ENCODE data around the gene PDSS1. TPM values are rescaled to one million over a fixed set of nuclear protein-coding genes. Genes with fewer than 3 reads are reported as not detected.
"Not testable (repeated sequence)": the region's sequence is repeated elsewhere in the genome, so short reads cannot be mapped to it uniquely, and the experiment has no call there.

The PDSS1 gene, protein sequence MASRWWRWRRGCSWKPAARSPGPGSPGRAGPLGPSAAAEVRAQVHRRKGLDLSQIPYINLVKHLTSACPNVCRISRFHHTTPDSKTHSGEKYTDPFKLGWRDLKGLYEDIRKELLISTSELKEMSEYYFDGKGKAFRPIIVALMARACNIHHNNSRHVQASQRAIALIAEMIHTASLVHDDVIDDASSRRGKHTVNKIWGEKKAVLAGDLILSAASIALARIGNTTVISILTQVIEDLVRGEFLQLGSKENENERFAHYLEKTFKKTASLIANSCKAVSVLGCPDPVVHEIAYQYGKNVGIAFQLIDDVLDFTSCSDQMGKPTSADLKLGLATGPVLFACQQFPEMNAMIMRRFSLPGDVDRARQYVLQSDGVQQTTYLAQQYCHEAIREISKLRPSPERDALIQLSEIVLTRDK
- polyA plus RNA-seq (2012; ENCODE audit: missing spikeins) = 18.7 TPM

DNA sequence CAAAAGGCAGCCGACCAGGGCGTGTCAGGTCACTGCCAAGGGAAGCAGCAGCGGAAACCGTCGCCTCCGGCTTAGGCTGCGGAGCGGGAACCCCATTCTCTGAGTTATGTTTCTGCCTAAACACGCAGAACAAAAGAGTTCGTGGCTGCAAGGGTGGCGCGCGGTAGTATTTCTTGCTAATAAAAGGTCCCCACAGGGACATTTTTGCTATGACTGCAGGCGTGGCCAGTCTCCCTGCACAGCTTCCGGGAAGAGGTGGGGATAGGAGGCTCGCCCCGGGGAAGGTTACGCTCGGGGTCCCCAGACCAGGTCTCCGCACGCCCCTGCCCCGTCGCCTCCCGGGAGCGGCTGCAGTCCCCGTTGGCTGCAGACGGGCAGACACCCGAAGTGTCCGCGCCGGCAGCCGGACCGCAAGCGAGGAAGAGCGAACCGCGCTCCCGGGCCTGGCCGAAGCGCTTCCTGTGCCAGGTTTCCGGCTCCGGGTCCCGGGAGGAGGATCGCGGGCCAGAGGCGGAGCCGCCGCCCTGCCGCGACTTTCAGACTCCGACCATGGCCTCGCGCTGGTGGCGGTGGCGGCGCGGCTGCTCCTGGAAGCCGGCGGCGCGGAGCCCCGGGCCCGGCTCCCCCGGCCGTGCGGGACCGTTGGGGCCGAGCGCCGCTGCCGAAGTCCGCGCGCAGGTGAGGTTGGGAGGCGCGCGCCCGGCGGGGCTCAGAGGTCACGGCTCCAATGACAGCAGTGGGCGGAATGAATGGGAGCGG lies at the start of gene PDSS1:
Gene PDSS1 (plus strand): TSS at position 539 of the 759 bp plus-strand sequence. CDS start 11 bp downstream, at position 550.
- TF ChIP-seq POLR2AphosphoS5 (IDR thresholded peaks at IDR 0.05; ENCODE audit: low read depth, low read length) (peak; percentile 80), POLR2A (IDR thresholded peaks at IDR 0.05; ENCODE audit: low read depth, low read length) (peak; percentile 88), TAF1 (IDR thresholded peaks at IDR 0.05; ENCODE audit: borderline replicate concordance, low read depth, low read length) (peak; percentile 30)
- peak; percentile 92 for FAIRE-seq
- DNase-seq (ENCODE audit: insufficient read length) = peak; percentile 71

DNA sequence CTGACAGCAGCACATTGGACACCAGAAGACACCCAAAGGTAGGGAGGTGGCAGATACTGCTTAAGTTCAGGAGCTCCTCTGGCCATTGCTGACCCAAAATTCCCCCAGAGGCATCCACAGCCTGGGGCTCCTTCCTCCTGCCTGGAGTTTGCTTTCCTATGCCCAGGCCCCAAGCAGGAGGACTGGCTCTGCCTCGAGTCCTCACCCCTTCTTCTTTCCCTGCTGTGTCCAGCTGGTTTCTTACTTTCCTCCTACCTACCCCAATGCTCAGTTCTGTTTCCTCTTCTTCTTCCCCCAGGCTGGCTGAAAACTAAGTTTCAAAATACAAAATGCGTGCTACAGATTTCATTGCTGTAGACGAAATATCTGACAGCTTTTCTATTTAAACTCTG lies 49.3 kb upstream of the PDSS1 start:
- FAIRE-seq; DNase-seq (ENCODE audit: insufficient read length): not testable (repeated sequence)

DNA sequence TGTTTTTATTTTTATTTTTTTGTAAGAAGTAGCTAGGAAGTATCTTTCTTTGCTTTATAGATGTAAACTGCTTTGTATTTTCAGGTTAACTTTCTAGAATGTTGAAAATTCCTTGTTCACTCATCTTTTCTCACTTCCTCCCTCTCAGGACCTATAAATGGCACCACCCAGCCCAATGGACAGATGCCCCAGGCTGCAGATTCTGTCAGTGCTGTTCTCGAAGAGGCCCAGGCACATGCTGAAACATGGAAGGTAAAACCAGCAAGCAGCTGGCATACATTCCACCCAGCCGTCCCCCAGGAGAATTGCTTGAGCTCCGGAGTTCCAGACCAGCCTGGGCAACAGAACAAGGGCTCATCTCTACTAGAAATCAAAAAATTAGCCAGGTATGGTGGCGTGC lies 47.1 kb upstream of the PDSS1 start:
- FAIRE-seq = no peak
- TF ChIP-seq POLR2AphosphoS5 (IDR thresholded peaks at IDR 0.05; ENCODE audit: low read depth, low read length) (no peak), TAF1 (IDR thresholded peaks at IDR 0.05; ENCODE audit: borderline replicate concordance, low read depth, low read length) (no peak), POLR2A (IDR thresholded peaks at IDR 0.05; ENCODE audit: low read depth, low read length) (no peak)

DNA sequence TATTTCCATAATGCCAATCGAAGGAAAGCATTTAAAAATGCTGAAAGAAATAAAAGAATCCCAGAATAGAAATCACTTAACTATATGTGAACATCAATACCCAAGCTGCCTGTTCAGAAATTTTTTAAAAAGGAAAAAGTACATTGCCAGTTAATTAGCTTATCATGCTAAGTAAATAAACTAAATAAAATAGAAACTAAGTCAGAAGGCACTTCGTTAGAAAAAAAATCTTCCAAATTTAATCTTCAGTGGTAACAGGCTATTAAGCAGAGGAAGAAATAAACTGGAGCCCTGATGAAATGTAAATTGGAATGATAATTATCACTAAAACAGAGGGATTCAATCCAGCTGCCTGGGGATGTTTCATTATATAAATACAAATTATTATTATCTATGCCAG lies 46.0 kb upstream of the PDSS1 start:
- not testable (repeated sequence) for DNase-seq (ENCODE audit: insufficient read length); FAIRE-seq

More for the DNA sequence above, 47.1 kb upstream of the PDSS1 start:
- DNase-seq (ENCODE audit: insufficient read length) = no peak

DNA sequence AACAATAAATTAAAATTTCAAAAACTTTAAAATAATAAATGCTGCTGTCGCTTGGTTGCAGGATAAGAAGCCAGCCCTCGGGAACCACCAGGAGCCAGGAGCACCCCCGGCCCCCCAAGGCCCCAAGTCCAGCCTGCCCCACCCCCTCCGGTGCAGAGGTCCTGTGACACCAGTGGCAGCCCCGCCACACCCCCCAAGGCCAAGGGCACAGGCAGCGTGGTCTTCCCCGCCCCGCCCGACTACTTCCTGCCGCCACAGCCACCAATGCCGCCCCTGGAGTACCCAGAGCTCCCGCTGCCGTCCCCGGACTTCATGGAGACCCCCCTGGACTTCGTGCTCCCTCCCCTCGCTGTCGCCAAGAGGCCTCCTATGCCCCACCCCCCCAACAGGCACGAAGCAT lies 44.5 kb upstream of the PDSS1 start:
- DNase-seq (ENCODE audit: insufficient read length) = no peak
- FAIRE-seq = no peak
- TF ChIP-seq POLR2AphosphoS5 (IDR thresholded peaks at IDR 0.05; ENCODE audit: low read depth, low read length) (no peak), TAF1 (IDR thresholded peaks at IDR 0.05; ENCODE audit: borderline replicate concordance, low read depth, low read length) (no peak), POLR2A (IDR thresholded peaks at IDR 0.05; ENCODE audit: low read depth, low read length) (no peak)

DNA sequence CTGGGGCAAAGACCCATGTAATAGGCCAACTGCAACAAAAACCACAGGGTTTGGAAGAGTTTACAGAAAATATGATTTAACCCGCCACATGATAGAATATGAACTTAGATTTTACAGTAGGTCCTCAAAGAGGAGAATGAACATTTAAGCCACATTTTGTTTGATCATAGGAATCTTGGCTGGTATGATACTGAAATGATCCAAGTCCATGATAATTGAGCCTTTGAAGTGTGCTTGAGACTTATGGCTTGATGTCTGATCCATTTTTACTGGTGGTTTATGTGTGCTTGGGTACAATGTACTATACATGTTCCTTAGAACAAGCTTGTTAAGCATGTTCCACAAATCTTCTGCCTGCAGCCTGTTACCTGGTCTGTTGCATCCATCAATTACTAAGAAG lies 41.8 kb upstream of the PDSS1 start:
- no peak for DNase-seq (ENCODE audit: insufficient read length)
- no peak for FAIRE-seq
- TF ChIP-seq POLR2AphosphoS5 (IDR thresholded peaks at IDR 0.05; ENCODE audit: low read depth, low read length) (no peak), TAF1 (IDR thresholded peaks at IDR 0.05; ENCODE audit: borderline replicate concordance, low read depth, low read length) (no peak), POLR2A (IDR thresholded peaks at IDR 0.05; ENCODE audit: low read depth, low read length) (no peak)

DNA sequence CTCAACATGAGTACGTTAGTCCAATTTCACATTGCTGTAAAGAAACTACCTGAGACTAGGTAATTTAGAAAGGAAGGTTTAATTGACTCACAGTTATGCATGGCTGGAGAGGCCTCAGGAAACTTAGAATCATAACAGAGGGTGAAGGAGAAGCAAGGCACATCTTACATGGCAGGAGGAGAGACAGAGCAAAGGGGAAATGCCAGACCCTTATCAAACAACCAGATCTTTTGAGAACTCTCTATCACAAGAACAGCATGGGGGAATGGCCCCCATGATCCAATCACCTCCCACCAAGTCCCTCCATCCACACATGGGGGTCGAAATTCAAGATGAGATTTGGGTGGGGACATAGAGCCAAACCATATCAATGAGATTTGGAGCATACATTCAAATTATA lies 34.6 kb upstream of the PDSS1 start:
- no peak for DNase-seq (ENCODE audit: insufficient read length)
- TF ChIP-seq POLR2AphosphoS5 (IDR thresholded peaks at IDR 0.05; ENCODE audit: low read depth, low read length) (no peak), TAF1 (IDR thresholded peaks at IDR 0.05; ENCODE audit: borderline replicate concordance, low read depth, low read length) (no peak), POLR2A (IDR thresholded peaks at IDR 0.05; ENCODE audit: low read depth, low read length) (no peak)
- no peak for FAIRE-seq

DNA sequence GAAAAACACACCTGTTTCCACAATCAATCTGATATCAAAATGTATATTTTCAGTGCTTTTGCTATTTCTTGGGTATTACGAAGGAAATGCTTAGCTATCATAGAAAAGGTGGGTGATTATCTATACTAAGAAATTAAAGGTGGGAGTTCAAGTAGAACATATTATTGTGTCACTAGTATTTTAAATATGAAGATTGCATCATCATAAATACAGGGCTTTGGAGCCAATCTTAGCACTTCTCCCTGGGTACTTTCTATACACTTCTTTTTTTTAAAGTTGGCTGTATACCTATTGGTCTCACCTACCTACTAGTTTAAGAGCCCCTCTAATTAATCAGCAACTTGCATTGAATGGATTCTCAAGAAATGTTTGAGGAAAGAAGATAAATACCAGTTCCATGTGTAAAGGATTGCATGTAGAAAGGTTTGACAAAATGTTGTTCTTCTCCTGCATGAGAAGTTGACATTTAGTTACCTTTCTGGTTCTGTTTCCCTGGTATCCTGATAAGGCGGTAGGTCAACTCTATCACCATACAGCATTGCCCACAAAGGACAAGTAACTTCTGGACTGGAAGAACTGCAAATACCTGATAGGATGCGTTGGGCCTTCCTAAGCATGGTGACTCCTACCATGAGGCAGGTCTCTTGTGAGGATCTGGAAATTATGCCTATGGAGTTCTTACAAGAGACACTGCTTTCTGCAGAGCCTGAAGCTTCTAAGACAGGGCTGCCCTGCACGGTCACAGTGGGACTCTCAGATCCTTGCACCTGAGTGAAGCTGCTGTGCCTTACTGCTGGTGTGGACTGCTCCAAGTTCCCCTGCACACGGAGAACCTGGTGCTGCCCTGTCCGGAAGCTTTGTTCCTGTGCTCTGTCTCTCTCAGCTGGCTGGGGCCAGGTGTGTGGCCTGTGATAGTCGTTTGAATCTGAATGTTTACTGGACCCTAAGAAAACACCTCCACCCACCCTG lies 32.1 kb upstream of the PDSS1 start:
- TF ChIP-seq POLR2A (IDR thresholded peaks at IDR 0.05; ENCODE audit: low read depth, low read length) (no peak), POLR2AphosphoS5 (IDR thresholded peaks at IDR 0.05; ENCODE audit: low read depth, low read length) (no peak), TAF1 (IDR thresholded peaks at IDR 0.05; ENCODE audit: borderline replicate concordance, low read depth, low read length) (no peak)
- FAIRE-seq = no peak
- no peak for DNase-seq (ENCODE audit: insufficient read length)

DNA sequence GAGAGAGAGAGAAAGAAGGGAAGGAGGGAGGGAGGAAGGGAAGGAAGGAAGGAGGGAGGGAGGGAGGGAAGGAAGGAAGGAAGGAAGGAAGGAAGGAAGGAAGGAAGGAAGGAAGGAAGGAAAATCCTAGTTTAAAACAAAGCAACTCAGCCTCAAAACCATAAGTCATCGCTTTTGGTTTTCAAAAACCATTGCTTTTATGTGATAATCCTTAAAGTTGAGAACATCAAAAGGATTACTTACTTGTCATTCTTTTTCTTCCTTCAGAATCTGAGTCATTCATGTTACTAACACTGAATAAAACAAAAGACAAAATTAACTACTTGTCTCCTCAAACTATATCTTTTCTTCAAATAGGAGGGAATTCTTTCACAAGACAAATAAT lies 21.6 kb upstream of the PDSS1 start:
- FAIRE-seq (no peak), DNase-seq (ENCODE audit: insufficient read length) (no peak)
- TF ChIP-seq POLR2AphosphoS5 (IDR thresholded peaks at IDR 0.05; ENCODE audit: low read depth, low read length) = no peak
- no peak for TF ChIP-seq TAF1 (IDR thresholded peaks at IDR 0.05; ENCODE audit: borderline replicate concordance, low read depth, low read length)
- TF ChIP-seq POLR2A (IDR thresholded peaks at IDR 0.05; ENCODE audit: low read depth, low read length) = no peak

DNA sequence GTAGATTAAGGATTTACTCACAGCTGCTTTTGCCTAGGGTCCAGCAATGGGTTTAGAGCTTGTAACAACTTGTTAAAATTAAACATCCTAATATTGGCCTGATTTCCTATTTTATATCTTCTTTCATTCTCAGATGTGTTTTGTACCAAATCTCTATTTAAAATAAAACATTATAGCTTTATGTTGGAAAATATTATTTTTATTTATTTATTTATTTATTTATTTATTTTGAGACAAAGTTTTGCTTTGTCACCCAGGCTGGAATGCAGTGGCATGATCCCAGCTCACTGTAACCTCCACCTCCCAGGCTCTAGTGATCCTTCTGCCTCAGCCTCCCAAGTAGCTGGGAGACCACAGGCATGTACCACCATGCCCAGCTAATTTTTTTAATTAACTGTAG lies 17.9 kb upstream of the PDSS1 start:
- FAIRE-seq (no peak), DNase-seq (ENCODE audit: insufficient read length) (no peak)
- no peak for TF ChIP-seq POLR2AphosphoS5 (IDR thresholded peaks at IDR 0.05; ENCODE audit: low read depth, low read length)
- TF ChIP-seq TAF1 (IDR thresholded peaks at IDR 0.05; ENCODE audit: borderline replicate concordance, low read depth, low read length) = no peak
- no peak for TF ChIP-seq POLR2A (IDR thresholded peaks at IDR 0.05; ENCODE audit: low read depth, low read length)

DNA sequence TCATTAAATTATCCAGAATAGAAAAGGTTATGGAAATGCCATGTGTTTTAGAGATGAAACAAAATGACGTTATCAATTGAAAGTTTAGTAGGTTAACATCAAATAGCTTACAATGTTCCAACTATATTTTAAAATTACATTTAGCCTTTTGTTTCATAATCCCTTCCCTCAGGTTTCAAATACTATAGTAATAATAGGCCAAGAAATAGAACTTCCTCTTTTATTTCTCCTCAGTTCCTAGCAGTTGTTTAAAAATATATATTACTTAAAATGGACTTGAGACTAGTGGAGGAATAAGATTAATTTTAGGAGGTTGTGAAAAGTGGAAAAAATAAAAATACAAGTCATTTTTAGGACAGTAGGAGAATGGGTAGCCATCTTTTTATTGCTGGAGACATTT lies 16.4 kb upstream of the PDSS1 start:
- no peak for FAIRE-seq
- TF ChIP-seq TAF1 (IDR thresholded peaks at IDR 0.05; ENCODE audit: borderline replicate concordance, low read depth, low read length) (no peak), POLR2AphosphoS5 (IDR thresholded peaks at IDR 0.05; ENCODE audit: low read depth, low read length) (no peak), POLR2A (IDR thresholded peaks at IDR 0.05; ENCODE audit: low read depth, low read length) (no peak)
- no peak for DNase-seq (ENCODE audit: insufficient read length)

DNA sequence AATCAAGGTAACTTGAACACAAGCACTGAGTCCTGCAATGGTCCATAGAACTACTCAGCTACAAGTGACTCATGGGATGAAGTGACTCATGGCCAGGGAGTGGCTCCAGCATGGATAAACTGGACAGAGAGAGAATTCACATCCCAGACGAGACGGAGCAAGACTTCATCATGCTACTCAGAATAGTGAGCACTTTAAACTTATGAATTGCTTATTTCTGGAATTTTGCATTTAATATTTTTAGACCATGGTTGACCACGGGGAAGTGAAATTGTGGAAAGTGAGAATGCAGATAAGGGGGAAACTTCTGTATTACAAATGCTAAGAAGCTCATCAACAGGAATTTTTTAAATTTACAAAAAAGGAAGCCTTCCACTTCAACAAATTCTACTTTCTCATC lies 15.5 kb upstream of the PDSS1 start:
- peak; percentile 67 for FAIRE-seq
- DNase-seq (ENCODE audit: insufficient read length) = not testable (repeated sequence)

Data from GM12892 (cell line).